Endothelial cell of umbilical vein (primary cell): ENCODE data around the gene VMP1. TPM values are rescaled to one million over a fixed set of nuclear protein-coding genes. Genes with fewer than 3 reads are reported as not detected.

Source experiments
- BruUV-seq: library from RNA; stranded (reverse); fragments of 400-500 nt; replicated peaks from 2 replicates; lab custom pipeline; 2021; lab: Mats Ljungman, UMichigan
- CTCF ChIA-PET: fragments of 300-600, 350-600 bp; sonication (Branson Sonifier 250); formaldehyde crosslinking; loops from one replicate; lab custom pipeline; 2021; ENCODE audit warnings: antibody characterized with exemption, inconsistent platforms; lab: Charles Lee
- POLR2A ChIA-PET: fragments of 300-600, 350-600 bp; sonication (Branson Sonifier 250); formaldehyde crosslinking; loops from one replicate; lab custom pipeline; 2021; ENCODE audit warnings: antibody characterized with exemption, inconsistent platforms; lab: Charles Lee
- DNase-seq: peaks from one replicate; pipeline ENCODE4 v3.0.0-alpha.2; 2011; ENCODE audit warnings: low read depth, low spot score
- FAIRE-seq: peaks from 2 replicates; lab custom pipeline; 2011; peaks lifted over from hg19 to GRCh38; lab: Jason Lieb, UNC
- H2AFZ ChIP-seq: 2 replicates; pipeline ENCODE4 v1.6.0; 2012; ENCODE audit warnings: low read depth, low read length, control low read depth, inconsistent platforms
- H3K27ac ChIP-seq: 2 replicates; pipeline ENCODE4 v1.5.1; 2011; ENCODE audit warnings: low read depth, mild to moderate bottlenecking, control low read depth, low read length, moderate library complexity; ENCODE audit not compliant: insufficient read depth
- H3K27me3 ChIP-seq, 2 experiments: 2 replicates each; pipeline versions ENCODE4 v1.6.0 to v1.6.1; 2011; ENCODE audit warnings: low read length in 2 of 2, mixed read lengths in 1 of 2; ENCODE audit not compliant: control insufficient read depth in 2 of 2, insufficient read depth in 2 of 2
- H3K36me3 ChIP-seq, 2 experiments: 2 replicates in 1 of 2; 3 replicates in 1 of 2; pipeline ENCODE4 v1.5.1; 2011; ENCODE audit warnings: low read length in 2 of 2, mild to moderate bottlenecking in 1 of 2, moderate library complexity in 1 of 2; ENCODE audit not compliant: control insufficient read depth in 2 of 2, insufficient read depth in 2 of 2; ENCODE audit errors: extremely low read depth in 1 of 2
- H3K4me1 ChIP-seq: 3 replicates; pipeline ENCODE4 v1.5.1; 2011; ENCODE audit warnings: mild to moderate bottlenecking, low read length; ENCODE audit not compliant: control insufficient read depth, insufficient read depth; ENCODE audit errors: extremely low read depth
- H3K4me2 ChIP-seq: 2 replicates; pipeline ENCODE4 v1.6.1; 2011; ENCODE audit warnings: low read length, control low read depth, mixed read lengths; ENCODE audit not compliant: insufficient read depth
- H3K4me3 ChIP-seq, 3 experiments: fragments of 200-600 bp in 1 of 3; sonication (generic), shearing (Covaris generic) in 1 of 3; replicated peaks in 1 of 3; 2 replicates each; pipeline ENCODE4 v1.5.1; 2011 to 2016; ENCODE audit warnings: control low read depth in 3 of 3, low read length in 3 of 3, mild to moderate bottlenecking in 2 of 3, inconsistent platforms in 1 of 3, low read depth in 1 of 3, moderate library complexity in 1 of 3; ENCODE audit not compliant: insufficient read depth in 1 of 3
- H3K79me2 ChIP-seq: 2 replicates; pipeline ENCODE4 v1.6.0; 2012; ENCODE audit warnings: low read length, inconsistent platforms; ENCODE audit not compliant: control insufficient read depth, insufficient read depth
- H3K9ac ChIP-seq: replicated peaks from 2 replicates; pipeline ENCODE3; 2011; ENCODE audit warnings: low read length, control low read depth; ENCODE audit not compliant: insufficient read depth; ENCODE audit errors: extremely low read depth
- H3K9me1 ChIP-seq: replicated peaks from 3 replicates; pipeline ENCODE4 v1.6.0; 2011; ENCODE audit warnings: mild to moderate bottlenecking, low read length; ENCODE audit not compliant: control insufficient read depth, insufficient read depth; ENCODE audit errors: extremely low read depth
- H3K9me3 ChIP-seq: replicated peaks from 2 replicates; pipeline ENCODE4 v1.5.1; 2012; ENCODE audit warnings: low read length, inconsistent platforms; ENCODE audit not compliant: control insufficient read depth, insufficient read depth
- H4K20me1 ChIP-seq: replicated peaks from 2 replicates; pipeline ENCODE3; 2011; ENCODE audit warnings: mild to moderate bottlenecking, low read length; ENCODE audit not compliant: control insufficient read depth, insufficient read depth; ENCODE audit errors: extremely low read depth
- EZH2 ChIP-seq: IDR thresholded peaks from 2 replicates; pipeline ENCODE4 v1.6.1; 2012; ENCODE audit warnings: borderline replicate concordance, low read depth, mild to moderate bottlenecking, moderate library complexity, low read length, inconsistent platforms; ENCODE audit not compliant: severe bottlenecking
- FOS ChIP-seq: IDR thresholded peaks from 2 replicates; pipeline ENCODE4 v1.6.1; 2011; ENCODE audit warnings: mild to moderate bottlenecking, low read length, moderate library complexity, borderline replicate concordance; ENCODE audit not compliant: insufficient read depth
- GATA2 ChIP-seq: IDR thresholded peaks from 2 replicates; pipeline ENCODE4 v1.7.0; 2011; ENCODE audit warnings: low read depth, mild to moderate bottlenecking, moderate library complexity, mixed read lengths, low read length; ENCODE audit not compliant: insufficient read length, insufficient read depth
- JUN ChIP-seq: IDR thresholded peaks from 2 replicates; pipeline ENCODE4 v1.6.1; 2011; ENCODE audit warnings: borderline replicate concordance, low read depth; ENCODE audit not compliant: insufficient read length, insufficient read depth
- MYC ChIP-seq: IDR thresholded peaks from one replicate; pipeline ENCODE4 v1.6.1; 2011; ENCODE audit warnings: mild to moderate bottlenecking, low read depth, low read length
- POLR2A ChIP-seq: IDR thresholded peaks from 2 replicates; pipeline ENCODE4 v1.6.1; 2012; ENCODE audit warnings: low read depth, mild to moderate bottlenecking, control low read depth, low read length
- POLR2AphosphoS5 ChIP-seq: IDR thresholded peaks from 2 replicates; pipeline ENCODE4 v1.6.1; 2012; ENCODE audit warnings: low read depth, mild to moderate bottlenecking, control low read depth, low read length, moderate library complexity; ENCODE audit not compliant: insufficient read depth
- dilution Hi-C: fragments of 300-500 bp; cut with MboI; formaldehyde crosslinking; loops from one replicate; pipeline ENCODE4 v1.15.0; 2019; ENCODE audit warnings: low sequenced_read_pairs; ENCODE audit not compliant: extremely low pct_ligation_motif_present
- intact Hi-C: fragments of 100-400 bp; cut with micrococcal nuclease; formaldehyde crosslinking; loops from one replicate; pipeline ENCODE4 v1.10.0; 2022
- polyA plus RNA-seq, 4 experiments: library from polyadenylated mRNA; depleted of rRNA in 3 of 4; stranded (reverse) in 3 of 4; unstranded in 1 of 4; fragments of >200 nt; gene quantifications; 2 replicates each; pipeline versions ENCODE4 v1.2.1 to v1.2.3, GENCODE V29; 2011 to 2012; ENCODE audit warnings: missing spikeins in 1 of 4
- total RNA-seq: library from RNA; stranded (reverse); gene quantifications from 2 replicates; pipeline ENCODE4 v1.2.3, GENCODE V29; 2021
- TF ChIP-seq, protein P1 (sequence below): IDR thresholded peaks from 2 replicates; pipeline ENCODE4 v1.6.1; 2011; ENCODE audit not compliant: insufficient read depth, insufficient read length
- TF ChIP-seq, protein P2 (sequence below), 2 donors: IDR thresholded peaks; 1 replicate in 1 of 2; 2 replicates in 1 of 2; pipeline ENCODE4 v1.5.1; 2011; ENCODE audit warnings: low read length in 2 of 2, mild to moderate bottlenecking in 2 of 2, moderate library complexity in 2 of 2, control low read depth in 1 of 2, inconsistent platforms in 1 of 2, low read depth in 1 of 2; ENCODE audit not compliant: insufficient read depth in 1 of 2; ENCODE audit errors: extremely low read depth in 1 of 2

Gene VMP1
- total and polyA plus RNA-seq, 2 donors (not counting 3 experiments of a cell fraction or from before 2014, with no cell fraction given): 138 to 270 TPM

DNA sequence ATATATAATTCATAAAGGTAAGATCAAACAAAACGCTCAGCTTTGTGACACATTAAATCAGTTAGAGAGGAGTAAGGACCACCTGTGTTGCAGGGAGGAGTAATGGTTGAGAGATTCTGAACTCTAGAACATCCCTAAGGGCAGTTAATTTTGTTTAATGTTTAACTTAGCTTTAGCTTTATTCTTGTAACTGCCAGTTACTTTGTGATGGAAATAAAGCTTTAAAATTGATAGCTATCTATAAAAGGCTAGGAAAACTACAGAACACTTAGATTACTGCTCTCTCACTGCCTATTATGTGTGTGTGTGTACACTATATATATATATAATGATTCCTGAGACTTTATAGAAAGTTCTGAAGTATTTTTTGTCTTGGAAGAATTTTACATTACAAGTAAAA is 38.0 kb upstream of the VMP1 start:
- POLR2A ChIA-PET: interaction anchor here (0.6 to 1.3 kb wide), 3 partner anchors 38 to 162 kb away, joined by 3 to 4 read pairs (median 3); partner anchors contain the start of genes CLTC, PTRH2 and VMP1
- Histone ChIP-seq H3K27ac (peak overlapping the region; percentile 96), H3K9ac (peak overlapping the region; percentile 80), H3K4me1 (peaks cover 55% of the 10 kb centered on the region), H2AFZ (no peak overlapping the region), H3K9me3 (no peaks in the 10 kb centered on the region), H3K79me2 (peaks cover 37% of the 10 kb centered on the region), H3K36me3 (peaks cover 6 to 30% of the 10 kb centered on the region in 2 experiments), H4K20me1 (no peaks in the 10 kb centered on the region), H3K4me2 (peak overlapping the region; percentile 95), H3K4me3 (no peak overlapping the region), H3K9me1 (peaks cover 2% of the 10 kb centered on the region), H3K27me3 (no peaks in the 10 kb centered on the region)
- CTCF ChIA-PET: interaction anchor here (0.8 to 2.1 kb wide), 5 partner anchors 19 to 190 kb away, joined by 3 to 5 read pairs (median 3); no protein-coding TSS in a partner anchor
- BruUV-seq: TSS peak; percentile 84
- dilution Hi-C loops (no loop called here), intact Hi-C loops (loop anchor here (1.0 to 5.0 kb wide), 3 partner anchors 50 to 342 kb away; partner anchors contain the start of gene CLTC)
- TF ChIP-seq POLR2A (no peak), EZH2 (no peak), MYC (no peak), JUN (no peak), FOS (no peak), POLR2AphosphoS5 (no peak), GATA2 (no peak)
- TF ChIP-seq, protein P1, sequence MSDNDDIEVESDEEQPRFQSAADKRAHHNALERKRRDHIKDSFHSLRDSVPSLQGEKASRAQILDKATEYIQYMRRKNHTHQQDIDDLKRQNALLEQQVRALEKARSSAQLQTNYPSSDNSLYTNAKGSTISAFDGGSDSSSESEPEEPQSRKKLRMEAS: no peak
- TF ChIP-seq, protein P2, sequence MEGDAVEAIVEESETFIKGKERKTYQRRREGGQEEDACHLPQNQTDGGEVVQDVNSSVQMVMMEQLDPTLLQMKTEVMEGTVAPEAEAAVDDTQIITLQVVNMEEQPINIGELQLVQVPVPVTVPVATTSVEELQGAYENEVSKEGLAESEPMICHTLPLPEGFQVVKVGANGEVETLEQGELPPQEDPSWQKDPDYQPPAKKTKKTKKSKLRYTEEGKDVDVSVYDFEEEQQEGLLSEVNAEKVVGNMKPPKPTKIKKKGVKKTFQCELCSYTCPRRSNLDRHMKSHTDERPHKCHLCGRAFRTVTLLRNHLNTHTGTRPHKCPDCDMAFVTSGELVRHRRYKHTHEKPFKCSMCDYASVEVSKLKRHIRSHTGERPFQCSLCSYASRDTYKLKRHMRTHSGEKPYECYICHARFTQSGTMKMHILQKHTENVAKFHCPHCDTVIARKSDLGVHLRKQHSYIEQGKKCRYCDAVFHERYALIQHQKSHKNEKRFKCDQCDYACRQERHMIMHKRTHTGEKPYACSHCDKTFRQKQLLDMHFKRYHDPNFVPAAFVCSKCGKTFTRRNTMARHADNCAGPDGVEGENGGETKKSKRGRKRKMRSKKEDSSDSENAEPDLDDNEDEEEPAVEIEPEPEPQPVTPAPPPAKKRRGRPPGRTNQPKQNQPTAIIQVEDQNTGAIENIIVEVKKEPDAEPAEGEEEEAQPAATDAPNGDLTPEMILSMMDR (IDR thresholded peaks at IDR 0.05; ENCODE audit: extremely low read depth in 1 of 2, insufficient read depth in 1 of 2, low read depth in 1 of 2, low read length in 2 of 2): no peak
- DNase-seq (no peak), FAIRE-seq (no peak)
